ENCODE results near the gene PRIMPOL.

GRCh38 chr4:184660978-184661377, 11.4 kb downstream of the PRIMPOL start:
- TF ChIP-seq CTCF (IDR thresholded peaks at IDR 0.05) (no peak), POLR2A (IDR thresholded peaks at IDR 0.05) (no peak)

All from stomach (tissue), 4 donors.